ENCODE measurements around the gene MISFA.
A peak's percentile ranks its signal among the peaks of the same experiment; 100 is the strongest.
"Not testable (repeated sequence)": the region's sequence is repeated elsewhere in the genome, so short reads cannot be mapped to it uniquely, and the experiment has no call there.

Gene MISFA

DNA sequence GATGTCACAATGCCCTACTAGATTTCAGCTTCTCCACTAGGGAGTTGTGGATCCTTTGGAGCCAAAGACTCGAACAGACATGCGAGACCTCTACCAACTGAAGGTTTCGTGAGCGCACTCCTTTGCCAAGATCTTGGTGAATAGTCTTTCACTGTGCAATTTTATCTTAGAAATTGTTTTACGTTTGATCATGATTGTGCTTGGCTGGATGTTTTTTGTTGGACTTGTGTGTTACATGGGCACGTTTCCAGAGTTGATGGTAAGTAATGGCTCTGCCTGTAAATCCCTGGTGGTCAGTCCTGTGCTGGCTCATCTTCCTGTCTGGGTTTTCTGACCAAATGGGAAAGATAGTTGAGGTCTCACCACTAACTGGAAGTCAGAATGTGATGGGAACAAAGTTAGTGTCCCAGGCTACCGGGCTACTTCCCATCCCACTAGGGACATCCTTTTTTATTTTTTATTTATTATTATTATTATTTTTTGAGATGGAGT is at the start of gene MISFA:
MISFA (plus strand) TSS at position 51 of the 492 bp plus-strand sequence; CDS start at position 191, 140 bp downstream.
- no peak for DNase-seq (ENCODE audit: low spot score)

DNA sequence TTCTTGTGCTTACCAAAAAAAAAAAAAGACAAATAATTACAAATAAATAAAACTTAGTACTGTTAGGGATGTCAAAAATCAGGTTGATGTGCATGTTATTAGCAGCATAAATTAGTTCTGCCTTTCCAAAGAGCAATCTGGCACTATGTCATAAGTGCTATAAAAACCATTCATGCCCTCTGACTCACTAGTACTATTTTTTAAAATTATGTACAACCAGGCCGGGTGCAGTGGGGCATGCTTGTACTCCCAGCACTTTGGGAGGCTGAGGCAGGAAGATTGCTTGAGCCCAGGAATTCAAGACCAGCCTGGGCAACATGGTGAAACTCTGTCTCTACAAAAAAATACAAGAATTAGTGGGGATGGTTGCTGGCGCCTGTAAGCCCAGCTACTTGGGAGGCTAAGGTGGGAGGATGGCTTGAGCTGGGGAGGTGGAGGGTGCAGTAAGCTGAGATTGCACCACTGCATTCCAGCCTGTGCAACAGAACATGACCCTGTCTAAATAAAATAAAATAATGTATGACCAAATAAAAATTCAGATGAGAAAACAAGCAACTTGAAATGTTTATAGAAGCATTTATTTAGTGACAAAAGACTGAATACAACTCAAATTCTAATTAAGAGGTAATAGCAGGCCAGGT is 36.4 kb upstream of the MISFA start:
- no peak for DNase-seq (ENCODE audit: low spot score)

DNA sequence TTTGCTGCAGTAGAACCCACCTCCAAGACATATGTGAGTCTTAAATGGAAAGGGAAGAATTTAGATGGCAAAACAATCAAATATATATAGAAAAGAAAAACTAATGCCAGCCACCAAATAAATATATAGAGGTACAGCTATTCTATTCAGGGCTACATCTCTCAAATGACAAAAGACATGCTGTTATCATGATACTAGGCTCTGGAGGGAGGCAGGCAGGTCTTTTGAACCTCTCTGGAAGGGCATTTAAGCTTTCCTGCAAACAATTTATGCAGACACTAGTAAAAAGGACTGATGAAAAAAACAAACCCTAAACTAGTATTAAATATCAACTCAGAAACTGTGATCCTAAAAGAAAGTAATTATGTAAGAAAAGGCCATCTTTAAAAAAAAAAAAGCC is 35.4 kb upstream of the MISFA start:
- no peak for DNase-seq (ENCODE audit: low spot score)

DNA sequence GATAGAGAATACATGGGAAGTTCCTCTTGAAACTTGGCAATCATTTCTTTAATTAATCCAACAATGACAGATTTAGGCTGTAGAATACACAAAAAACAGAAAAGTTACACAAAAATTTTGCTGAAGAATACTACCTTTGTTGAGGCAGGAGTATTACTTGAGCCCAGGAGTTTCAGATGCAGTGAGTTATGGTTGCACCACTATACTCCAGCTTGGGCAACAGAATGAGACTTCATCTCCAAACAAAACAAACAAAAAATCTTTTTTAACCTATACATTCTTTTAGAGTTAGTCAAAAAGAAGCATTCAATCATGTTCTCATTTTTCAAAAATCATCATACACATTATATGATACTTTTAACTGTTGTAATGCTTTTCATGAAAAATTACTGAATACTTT is 33.2 kb upstream of the MISFA start:
- no peak for DNase-seq (ENCODE audit: low spot score)

DNA sequence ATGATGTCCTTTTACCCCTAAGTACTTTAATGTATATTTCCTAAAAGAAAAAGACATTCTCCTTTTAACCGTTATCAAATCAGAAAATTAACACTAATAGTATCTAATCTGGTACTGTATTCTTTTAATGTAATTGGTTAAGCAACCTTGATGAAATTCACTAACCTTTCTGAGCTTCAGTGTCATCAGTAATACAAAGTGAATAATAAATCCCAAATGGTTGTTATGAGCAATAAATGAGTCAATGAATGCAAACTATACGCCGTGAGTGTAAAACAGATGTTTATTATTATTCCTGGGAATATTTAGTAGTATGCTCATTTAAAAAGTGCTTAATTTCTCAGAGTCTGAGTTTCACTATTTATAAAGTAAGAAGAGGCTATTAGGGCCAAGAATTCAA is 32.5 kb upstream of the MISFA start:
- no peak for DNase-seq (ENCODE audit: low spot score)

DNA sequence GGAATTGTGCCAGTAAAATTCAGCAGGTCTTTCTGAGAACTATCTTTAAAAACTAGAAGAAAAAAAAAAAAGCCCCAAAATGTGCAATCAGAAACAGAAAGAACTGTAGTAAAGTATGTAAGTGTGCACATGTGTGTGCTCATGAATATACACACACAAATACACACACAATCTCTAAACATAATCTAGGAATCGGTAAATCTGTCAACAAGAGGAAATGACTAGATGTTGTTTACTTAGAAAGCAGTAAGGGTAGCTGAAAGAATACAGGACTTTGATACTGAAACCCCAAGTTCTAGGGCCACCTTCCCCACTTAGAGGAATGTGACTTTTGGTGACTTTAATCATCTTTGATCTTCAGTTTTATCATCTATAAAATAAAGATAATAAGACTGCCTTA is 24.2 kb upstream of the MISFA start:
- no peak for DNase-seq (ENCODE audit: low spot score)

DNA sequence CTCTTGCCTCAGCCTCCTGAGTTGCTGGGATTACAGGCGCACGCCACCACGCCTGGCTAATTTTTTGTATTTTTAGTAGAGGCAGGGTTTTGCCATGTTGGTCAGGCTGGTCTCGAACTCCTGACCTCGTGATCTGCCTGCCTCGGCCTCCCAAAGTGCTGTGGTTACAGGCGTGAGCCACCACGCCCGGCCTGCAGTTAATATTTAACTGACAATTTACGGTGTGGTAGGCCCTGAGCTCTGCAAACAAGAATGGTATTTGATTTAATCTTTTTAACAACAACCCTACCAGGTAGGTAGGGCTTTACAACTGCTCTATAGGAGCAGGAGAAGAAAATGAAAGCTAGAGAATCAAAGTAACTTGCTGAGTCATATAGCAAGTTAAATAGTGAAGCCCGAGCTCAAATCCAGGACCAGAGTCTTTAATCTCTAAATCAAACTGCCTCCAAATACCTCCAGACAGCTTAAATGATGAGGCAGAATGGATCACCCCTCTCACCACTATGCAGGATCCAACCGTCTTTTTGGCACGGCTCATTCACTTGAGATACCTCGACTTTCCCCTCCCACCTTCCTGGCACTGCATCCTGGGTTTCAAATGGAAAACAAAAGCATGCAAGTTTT is 20.5 kb upstream of the MISFA start:
- DNase-seq (ENCODE audit: low spot score): no peak

DNA sequence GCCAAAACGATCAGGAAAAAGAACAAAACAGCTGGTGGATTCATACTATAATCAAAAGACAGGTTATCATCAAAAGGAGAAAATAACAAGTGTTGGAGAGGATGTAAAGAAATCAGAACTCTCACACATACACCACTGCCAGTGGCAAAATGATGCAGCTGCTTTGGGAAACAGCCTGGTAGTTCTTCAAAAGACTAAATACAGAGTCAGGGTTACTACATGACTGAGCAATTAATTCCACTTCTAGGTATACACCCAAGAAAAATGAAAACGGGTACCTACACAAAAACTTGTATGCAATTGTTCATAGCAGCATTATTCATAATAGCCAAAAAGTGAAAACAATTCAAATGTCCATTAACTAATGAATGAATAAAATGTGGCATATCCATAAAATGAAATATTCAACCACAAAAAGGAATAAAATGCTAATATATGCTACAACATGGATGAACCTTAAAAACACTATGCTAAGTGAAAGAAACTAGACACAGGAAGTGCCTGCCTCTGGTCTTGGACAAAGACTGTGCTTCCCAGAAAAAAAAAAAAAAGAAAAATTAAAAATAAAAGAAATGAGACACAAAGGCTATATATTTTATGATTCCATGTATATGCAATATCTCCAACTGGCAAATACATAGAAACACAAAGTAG is 19.3 kb upstream of the MISFA start:
- no peak for DNase-seq (ENCODE audit: low spot score)

DNA sequence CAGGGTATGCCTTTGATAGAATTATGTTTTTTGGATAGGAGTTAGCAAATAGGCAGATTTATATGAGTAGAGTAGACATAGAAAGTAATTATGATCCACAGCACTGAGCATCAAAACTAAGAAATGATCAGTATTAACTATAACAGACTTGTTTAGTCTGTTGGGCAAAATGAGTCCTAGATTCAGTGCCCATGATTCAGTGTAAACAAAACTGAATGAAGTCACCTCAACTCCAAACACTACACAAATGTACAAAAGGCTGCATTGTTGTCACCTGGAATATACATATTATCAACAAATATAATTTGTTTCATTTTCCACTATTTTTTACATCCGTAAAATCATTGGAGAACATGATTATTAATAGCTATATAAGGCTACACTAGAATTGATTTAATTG is 17.8 kb upstream of the MISFA start:
- no peak for DNase-seq (ENCODE audit: low spot score)

DNA sequence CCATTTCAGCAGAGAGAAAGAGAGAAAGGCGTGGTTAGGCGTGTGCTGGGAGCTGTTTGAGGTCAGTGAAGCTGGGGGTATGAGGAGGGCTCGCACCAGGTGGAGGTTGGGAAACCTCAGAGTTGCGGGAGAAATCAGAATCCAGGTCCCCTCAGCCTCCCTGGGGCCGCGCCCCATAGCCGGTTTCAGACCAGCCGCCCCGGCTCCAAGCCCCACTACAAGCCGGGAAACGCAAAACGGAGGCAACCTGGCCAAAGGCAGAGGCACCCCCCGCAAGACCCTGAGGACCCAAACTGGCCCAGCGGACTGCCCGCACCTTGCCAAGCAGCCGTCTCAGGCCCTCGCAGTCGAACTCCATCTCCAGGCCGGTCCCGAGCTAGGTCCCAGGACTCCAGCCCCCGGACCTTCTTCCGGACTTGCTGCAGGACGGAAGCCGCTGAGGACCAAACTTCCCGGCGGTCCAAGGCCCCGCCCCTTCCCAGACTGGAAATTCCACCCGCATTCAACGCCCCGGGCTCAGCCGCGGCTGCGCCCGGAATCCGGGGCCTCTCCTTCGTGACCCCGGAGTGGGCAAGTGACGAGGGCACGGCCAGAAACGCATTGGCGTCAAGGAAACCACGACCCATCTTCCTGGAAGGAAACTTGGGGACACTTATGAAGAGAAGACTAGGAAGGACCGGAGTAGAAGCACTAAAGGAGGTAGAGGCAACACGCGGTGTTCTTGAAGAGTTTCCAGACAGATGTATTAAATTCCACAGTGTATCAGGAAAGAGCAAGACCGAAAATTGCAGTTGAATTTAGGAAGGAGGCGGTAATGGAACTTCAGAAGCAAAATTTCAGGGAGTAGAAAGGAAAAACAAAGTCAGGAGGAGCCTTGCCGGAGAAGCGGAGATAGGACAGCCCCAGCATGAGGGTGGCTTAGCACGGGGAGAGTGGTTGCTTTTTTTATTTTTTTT is 11.0 kb upstream of the MISFA start, which contains the start of gene UEVLD:
UEVLD (minus strand) TSS at position 438 of the 956 bp plus-strand sequence; CDS start at position 358, 80 bp downstream.
- DNase-seq (ENCODE audit: low spot score): peak; percentile 94

DNA sequence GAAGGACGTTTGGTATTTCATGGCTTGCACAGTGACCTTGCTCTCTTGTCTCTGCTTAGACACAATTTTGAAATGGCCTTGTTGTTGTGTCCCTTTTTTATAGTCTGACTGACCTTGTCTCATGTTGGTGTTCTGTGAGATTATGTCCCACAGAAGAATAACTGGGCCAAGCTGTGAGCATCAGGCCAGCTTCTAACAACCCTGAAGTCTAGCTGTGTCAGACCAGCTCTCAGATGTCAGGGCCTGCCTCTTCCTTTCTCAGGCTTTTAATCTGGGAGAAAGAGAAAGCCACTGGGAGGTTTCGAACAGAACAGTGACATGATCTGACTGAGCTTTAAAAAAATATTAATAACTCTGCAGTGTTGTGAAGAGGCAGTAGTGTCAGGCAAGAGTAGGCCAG is 9.0 kb upstream of the MISFA start:
- no peak for DNase-seq (ENCODE audit: low spot score)

DNA sequence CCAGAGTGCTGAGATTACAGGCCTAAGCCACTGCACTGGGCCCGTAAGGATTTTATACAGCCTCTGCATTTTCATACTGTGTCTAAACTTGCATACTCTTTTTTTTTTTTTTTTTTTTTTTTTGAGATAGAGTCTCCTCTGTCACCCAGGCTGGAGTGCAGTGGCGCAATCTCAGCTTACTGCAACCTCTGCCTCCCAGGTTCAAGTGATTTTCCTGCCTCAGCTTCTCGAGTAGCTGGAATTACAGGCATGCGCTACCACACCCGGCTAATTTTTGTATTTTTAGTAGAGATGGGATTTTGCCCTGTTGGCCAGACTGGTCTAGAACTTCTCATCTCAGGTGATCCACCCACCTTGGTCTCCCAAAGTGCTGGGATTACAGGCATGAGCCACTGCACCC is 5.5 kb upstream of the MISFA start:
- not testable (repeated sequence) for DNase-seq (ENCODE audit: low spot score)

DNA sequence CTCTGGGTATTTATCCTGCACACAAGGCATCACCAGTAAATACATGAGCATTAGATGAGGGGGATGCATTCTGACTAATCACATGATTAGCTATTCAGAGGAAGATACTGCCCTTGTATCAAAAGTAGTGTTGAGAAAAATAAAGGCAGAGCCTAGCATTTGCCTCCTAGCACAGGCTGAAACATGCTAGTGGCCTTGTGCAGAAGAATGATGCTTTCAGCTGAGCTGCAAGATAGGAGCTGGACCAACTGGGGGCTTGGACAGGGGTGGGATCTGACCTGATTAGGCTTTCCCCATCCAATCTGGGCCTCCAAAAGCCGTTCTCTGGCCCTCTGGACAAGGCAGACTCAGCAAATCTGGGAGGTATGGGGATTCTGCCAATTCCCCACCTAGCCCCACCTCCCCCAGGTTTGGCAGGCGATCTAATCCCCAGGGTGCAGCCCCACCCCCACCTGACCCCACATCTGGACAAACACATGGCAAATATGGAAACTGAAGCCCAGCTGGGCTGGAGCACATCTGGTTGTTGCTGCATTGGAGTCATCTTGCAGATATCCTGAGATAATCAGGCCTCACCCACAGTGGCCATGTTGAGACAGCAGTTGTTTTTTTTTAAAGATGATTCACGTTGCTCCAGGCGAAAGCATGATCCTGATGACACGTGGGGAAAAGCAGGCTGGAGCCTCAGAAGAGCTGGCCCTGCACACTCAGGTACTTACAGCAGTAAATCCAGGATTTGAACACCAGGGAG is 4.4 kb upstream of the MISFA start:
- peak; percentile 47 for DNase-seq (ENCODE audit: low spot score)

DNA sequence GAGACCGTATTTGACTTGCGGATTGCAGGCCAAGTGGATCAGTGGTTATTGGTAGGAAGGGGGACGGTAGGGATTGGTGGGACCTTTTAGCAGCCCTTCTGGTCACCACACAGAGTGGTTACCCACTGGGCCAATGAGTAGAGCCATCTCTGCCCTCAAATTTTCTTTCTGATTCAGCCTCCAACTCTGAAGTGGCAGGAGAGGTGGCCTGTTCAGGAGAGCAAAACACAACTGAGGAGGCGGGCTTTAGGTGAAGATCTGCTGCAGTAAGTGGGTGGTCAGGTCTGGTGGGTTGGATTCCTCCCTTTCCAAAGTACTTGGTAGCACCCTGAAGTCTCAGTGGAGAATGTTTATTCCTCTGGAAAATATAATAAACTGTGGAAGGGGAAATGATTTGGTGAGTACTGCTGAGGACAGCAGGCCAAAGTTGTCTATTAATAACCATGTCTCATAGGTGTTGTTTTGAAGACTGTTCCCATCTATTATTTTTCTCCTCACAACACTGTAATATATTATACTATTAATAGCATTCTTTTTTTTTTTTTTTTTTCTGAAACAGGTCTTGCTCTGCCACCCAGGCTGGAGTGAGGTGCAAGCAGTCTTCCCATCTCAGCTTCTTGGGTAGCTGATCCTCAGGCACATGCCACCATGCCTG is 1.5 kb downstream of the MISFA start:
- DNase-seq (ENCODE audit: low spot score): no peak

DNA sequence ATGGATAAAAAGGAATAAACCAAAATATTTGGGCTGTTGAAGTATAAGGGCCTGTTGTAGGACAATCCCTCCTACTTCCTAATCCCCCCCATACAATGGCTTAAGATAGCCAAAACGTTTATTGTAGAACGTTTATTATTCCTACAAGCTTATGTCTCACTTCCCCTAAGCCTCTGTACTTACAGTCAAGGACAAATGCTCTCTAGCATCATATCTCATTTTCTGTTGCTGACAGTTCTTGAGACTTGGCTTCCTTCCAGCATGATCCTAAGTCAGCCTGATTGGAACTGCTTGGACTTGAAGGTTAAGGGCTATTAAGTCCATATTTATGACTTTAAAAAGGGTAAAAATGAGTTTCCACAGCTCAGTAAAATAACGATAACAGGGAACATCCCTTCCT is 8.8 kb downstream of the MISFA start:
- no peak for DNase-seq (ENCODE audit: low spot score)

DNA sequence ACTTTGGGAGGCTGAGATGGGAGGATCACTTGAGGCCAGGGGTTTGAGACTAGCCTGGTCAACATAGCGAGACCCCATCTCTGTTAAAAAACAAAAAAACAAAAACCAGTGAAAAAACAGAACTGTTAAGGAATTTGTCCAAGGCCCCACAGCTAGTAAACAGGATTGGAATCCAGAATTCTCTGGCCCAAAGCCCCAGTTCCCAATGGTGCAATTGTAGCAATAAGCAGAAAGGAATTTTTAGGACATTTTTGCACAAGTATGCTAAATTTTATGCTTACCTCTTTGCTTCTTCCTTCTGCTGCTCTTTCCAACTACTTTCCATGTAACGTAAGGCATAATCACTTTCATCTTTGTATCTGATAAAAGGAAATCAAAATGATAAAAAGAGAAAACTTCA is 11.6 kb downstream of the MISFA start:
- no peak for DNase-seq (ENCODE audit: low spot score)

DNA sequence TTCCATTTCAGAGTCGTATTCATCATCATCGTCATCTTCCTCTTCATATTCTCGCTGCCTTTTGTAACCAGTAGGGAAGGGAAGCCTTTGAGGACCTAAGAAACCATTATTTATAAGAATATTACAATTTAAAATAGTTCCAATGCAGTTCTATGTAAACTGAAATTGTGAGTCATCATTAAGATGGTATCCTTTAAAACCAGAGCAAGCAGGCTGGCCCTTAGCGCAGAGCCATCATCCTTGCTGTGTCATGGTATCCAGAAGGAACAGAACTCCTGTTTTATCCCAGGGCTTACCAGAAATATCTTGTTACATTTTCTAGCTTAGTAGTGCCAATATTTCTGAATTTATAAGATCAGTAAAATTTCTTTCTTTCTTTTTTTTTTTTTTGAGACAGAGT is 12.8 kb downstream of the MISFA start:
- DNase-seq (ENCODE audit: low spot score): no peak

DNA sequence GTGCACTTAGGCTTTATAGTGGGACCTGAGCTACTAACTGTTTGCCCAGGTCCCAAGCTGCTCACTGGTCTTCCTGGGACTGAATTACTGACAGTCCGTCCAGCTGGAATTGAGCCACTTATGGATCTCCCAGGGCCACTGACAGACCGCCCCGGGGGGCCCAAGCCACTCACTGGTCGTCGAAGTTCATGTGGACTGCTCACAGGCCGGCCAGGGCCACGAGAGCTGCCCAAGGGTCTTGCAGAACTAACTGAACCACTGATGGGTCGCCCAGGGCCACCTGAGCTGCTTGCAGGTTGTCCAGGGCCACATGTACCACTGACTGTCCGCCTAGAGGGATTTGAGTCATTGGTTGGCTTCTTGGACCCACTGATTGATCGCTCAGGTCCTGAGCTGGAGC is 15.1 kb downstream of the MISFA start:
- DNase-seq (ENCODE audit: low spot score): no peak

DNA sequence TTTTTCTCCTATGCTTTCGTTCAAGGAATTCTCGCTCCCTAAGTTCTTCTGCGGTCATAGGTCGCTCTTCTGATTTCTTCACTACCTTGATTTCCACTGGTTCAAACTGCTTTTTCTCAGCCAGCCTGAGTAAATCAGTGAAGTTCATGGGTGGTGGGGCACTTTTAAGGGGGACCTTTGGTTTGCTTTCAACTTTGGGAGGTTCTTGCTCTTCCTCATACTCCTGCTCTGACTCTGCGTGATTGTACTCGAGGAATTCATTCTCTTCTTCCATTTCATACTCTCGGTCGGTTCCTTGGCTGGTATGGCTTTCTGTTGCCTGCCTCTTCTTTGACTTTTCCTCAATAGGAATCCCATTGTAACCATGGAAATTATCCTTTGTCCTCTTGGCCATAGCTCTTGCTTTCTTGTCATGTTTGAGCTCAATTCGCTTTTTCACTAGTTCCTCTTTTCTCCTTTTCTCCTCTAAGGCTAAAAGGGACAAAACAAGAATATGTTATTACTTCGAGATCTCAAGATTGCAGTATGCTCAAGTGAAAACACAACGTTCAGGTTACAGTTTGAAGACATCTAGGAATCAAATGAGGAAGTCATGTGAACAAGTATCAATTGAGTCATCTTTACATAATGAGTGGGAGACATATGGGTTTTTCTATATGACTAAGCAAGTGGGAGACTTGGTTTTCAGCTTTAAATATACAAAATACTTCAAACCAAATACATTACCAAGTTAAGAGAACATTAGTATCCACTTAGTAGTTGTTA is 16.2 kb downstream of the MISFA start:
- DNase-seq (ENCODE audit: low spot score): peak; percentile 24

DNA sequence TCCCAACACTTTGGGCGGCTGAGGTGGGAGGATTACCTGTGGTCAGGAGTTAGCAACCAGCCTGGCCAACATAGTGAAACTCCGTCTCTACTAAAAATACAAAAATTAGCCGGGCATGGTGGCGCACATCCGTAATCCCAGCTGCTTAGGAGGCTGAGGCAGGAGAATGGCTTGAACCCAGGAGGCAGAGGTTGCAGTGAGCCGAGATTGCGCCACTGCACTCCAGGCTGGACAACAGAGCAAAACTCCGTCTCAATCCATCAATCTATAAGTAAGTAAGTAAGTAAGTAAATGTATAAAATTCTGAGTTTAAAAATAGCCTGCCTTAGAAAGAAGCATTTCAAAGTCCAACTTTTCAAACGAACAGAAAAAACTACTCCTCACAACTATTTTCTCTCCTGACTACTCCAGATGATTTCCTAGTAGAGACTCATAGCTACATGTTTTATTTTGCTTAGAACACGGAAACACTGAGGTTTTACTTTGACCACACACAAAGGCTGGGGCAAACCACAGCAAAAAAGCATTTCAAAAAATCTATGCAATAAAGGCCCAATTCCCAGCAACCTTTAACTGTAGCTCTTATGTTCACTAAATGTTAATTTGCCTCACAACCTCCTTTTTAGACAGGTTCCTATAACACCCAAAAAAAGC is 18.2 kb downstream of the MISFA start:
- peak; percentile 36 for DNase-seq (ENCODE audit: low spot score)
